HuH-7 (cell line): Measurements from ENCODE around the gene IGSF9B.

ENCODE experiments used
- DNase-seq: peaks from one replicate; pipeline ENCODE4 v3.0.0; 2011; ENCODE audit warnings: low spot score

The IGSF9B gene

DNA sequence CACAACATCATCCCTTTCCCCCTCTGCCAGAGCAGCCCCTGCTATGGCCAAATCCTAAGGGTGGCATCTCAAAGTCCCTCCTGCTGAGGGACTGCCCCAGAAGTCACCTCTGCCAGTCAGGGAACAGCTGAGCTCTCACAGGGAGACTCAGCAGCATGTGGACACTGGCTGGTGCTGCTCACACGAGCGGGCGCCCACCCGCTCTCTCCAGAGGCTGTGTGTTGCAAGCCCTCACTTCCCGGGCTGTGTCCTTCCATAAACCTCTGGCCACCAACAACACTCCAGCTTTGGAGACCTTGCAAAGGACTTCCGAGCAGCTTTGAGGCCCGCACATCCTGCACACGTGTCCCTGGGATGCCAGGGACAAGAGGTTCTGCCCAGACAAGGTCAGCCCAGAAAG lies 2.8 kb downstream of the IGSF9B start:
- no peak for DNase-seq

DNA sequence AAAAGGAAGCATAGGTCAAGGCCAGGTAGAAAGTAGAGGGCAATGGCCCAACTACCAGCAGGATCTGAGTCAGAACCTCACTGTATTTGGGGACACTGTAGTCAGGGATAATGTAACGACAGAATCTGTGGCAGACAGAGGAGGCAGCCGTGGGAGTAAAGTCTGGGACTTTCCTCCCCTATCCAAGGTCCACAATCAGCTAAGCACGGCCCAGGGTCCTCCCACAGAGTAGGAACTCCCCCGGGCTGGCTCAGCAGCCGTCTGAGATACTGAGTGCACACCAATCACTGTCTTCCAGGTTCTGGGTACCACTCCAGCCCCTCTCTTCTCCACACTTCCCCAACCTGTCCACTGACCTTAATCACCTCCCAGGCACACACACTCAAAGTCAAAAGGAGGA lies 3.2 kb downstream of the IGSF9B start:
- no peak for DNase-seq

DNA sequence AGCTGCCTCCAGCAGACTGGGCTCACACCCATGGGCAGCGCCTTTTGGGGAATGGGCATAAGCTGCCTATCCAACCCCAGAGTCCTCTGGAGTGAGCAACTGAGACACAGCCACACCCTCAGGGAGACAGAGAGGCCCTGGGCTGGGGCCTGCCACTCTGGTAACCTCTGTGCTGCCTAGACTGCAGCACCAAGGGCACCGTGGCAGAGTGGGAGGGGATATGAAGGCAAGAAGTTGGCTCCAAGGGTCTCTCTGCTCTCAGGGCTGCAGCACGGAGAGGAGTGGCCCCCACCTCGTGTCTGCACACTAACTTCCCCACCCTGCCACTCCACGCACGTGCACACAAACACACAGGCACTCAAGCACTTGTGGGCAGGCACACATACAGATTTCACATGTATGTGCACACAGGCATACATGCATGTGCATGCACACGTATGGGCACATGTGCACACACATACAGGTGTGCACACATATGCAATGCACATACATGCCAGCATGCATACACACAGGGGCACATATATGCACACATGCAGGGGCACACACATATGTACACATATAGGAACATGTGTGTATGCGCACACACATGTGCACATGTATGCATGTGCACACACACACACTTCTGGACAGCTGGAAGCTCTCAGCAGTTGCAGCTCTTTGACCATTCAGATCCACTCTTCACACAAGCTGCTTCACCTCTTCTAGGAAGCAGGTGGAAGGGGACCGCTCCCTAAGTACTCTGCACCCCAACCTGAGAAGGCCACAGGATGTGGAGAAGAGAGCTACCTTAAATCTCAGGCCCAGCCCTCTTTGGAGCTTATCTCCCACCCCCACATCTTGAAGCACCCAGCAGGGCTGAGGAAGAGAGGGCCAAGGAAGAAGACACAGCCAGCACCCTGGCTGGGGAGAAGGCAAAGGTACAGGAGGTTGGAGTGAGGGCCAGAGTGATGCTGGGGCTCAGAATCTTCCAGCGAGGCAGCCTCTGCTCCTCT lies 4.3 kb downstream of the IGSF9B start:
- DNase-seq: no peak

DNA sequence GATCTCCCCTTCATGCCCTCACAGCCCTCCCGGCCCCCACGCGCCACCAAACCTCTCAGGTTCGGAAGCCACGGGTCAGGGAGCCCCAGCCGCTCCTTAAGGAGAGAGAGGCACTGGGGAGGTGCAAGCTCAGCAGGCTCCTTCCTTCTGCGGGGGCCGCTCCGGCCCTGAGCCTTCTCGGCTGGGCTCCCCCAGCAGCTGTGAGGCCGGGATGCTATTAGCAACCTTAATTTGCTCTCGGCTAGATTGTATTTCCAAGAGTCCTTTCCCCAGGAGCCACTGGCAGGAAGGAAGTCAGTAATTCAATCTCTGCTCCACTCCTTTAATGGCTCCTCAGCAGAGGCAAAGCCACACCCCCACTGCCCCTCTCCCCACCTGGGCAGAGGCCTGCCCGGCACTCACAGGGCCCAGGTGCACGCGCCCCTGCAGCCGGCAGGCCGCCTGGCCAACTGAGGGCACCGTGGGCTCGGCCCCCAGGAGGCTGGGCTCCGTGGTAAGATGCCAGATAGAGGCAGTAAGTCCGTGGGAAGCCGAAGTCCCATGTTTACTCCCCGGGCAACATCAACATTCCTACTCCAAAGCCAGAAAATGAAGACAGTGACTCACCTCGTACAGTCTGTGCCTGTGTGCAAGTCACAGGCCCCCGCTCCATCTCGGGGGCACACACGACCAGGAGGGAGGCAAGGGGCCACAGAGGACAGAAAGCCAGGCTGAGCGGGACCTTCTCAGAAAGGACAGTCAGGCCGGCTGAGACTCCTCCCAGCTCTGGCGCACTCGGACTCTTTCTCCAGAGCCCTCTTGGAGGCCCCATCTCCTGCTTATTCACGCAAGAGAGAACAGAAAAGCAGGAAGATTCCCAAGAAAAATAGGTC lies 5.2 kb downstream of the IGSF9B start:
- DNase-seq: no peak

DNA sequence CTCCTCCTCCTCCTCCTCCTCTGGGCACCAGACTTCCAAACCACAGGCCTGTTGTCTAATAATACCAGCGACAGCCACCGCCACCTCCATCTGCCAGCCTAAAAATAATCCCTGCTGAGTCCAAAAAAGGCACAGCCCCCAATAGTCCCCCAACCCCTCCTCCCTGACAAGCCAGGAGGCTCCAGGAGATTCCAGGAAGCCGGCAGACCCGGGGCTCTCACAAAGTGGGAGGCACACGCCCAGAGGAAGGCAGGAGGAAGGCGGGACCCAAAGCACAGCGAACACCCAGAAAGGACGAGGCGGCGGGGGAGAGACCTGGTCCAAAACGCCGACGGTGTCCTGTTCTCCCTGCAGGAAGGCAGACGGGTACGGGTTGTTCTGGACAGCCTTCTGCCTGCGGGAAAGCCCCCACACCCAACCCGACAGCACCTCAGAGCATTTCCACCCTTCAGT lies 5.9 kb downstream of the IGSF9B start:
- no peak for DNase-seq

DNA sequence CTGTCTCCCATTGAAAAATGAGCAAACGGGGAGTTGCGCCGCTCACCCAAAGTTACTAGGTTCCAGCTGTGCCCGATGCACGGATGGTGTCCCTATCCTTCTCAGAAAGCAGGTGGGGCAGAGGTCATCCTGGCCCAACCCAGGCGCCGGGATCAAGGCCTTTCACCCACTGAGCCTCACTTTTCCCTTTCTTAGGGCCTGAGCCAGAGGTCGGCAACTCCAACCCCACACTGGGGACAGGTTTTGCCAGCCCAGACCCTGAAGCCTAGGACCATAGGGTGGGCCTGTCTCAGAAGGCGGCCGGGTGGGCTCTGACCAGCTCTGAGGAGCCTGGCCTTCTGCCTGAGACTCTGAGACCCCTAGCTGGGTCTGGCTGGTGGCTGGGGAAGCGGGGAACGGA lies 6.3 kb downstream of the IGSF9B start:
- no peak for DNase-seq

DNA sequence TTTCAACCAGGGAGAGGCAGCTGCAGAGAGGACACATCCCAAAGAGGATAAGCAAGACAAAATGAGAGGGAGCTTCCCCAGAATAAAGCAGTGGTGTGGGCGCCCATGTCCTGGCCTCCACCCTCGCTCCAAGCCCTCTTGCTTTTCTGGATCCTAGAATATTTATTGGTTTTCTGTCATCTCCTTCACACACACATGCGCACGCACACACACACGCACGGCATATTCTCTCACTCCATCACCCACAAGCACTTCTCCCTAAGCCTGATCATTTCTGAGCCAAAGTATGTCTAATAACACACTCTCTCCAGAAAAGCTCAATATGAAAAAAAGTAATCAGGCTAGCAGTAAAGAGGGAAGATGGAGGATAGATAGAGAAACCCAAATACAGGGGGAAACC lies 7.6 kb downstream of the IGSF9B start:
- no peak for DNase-seq

DNA sequence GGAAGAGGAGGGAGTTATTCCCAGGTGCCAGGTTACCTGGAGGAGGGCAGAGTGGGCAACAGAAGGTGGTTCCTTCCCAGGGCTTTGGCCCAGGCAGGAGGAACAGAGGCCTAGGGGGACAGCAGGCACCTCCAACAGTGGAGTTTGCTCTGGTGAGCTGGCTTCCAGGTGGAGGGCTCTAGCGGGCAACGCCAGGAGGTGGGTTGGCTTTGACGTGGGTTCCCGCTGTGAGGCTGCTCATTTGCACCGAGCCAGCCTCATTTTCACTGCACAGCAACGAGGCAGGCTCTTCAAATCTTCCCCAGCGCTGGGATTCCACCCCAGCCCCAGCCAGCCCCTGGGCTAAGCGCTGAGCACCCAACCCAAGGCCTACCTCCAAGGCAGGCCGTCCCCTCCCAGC lies 8.1 kb downstream of the IGSF9B start:
- no peak for DNase-seq

DNA sequence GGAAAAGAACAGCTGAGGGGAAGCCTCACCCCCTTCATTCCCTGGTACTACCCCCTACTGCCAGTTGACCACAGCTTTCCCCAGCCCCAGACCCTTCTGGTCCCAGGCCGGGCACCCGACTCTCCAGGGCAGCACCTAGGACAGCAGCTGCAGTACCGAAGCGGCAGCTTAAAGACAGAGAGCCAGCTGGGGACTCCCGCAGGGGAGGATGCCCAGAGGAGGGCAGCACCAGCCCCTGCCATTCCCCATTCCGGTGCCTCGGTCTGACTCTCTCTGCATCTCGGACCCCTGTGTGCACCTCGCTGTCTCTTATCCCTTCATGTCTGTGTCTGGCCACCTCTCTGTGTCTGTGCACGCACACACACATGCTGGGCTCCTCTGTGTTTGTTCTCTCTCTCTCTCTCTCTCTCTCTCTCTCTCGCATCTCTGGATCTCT lies 9.4 kb downstream of the IGSF9B start:
- peak; percentile 63 for DNase-seq

DNA sequence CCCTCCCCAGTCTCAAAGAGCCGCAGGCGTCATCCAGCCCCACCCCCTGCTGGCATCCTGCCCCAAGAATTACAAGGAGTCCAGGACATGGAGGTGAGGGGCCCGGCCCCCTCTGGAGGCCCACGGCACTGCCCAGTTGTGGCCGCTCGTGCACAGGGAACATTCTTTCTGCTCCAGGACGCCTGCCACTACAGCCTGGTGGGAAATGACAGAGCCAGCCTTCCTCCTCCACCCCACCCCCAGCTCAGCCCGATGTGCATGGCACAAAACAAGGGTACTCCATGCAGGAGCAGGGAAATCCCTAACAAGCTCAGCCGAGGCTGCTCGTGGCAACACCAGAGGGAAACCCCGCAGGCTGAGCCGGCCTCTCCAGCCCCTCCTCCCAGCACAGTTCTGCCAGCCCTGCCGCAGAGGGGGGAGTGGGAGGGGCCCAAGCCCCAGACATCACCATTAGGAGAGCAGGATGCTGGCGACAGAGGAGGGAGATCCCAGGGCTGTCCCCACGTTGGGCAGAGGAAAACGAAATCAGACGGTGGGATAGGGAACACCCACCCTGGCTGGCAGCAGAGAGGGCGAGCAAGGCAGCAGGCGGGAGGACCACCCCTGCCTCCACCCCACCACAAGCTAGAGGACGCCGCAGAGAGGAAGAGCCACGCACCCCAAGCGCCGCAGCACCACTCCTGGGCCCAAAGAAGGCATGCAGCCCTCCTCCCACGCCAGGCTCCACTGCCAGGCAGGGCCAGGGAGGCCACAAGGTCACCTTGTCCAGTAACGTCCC lies 10.0 kb downstream of the IGSF9B start:
- no peak for DNase-seq

DNA sequence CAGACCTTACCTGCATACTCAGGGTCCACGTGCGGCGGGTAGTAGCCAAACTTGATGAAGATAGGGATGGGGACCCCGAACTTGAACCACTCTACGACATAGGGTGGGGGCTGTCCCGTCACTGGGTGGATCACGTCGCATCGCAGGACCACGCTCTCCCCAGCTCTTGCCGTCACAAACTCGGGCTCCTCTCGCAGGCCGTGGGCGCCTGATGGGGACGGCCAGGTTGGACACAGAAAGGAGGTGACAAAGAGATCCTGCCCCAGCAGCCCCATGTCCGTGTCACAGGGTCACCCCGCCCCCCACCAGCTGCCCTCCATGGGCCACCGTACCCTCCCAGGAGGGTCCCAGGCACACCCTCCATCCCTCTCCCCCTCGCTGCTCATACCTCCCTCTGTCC lies 10.7 kb downstream of the IGSF9B start:
- no peak for DNase-seq

DNA sequence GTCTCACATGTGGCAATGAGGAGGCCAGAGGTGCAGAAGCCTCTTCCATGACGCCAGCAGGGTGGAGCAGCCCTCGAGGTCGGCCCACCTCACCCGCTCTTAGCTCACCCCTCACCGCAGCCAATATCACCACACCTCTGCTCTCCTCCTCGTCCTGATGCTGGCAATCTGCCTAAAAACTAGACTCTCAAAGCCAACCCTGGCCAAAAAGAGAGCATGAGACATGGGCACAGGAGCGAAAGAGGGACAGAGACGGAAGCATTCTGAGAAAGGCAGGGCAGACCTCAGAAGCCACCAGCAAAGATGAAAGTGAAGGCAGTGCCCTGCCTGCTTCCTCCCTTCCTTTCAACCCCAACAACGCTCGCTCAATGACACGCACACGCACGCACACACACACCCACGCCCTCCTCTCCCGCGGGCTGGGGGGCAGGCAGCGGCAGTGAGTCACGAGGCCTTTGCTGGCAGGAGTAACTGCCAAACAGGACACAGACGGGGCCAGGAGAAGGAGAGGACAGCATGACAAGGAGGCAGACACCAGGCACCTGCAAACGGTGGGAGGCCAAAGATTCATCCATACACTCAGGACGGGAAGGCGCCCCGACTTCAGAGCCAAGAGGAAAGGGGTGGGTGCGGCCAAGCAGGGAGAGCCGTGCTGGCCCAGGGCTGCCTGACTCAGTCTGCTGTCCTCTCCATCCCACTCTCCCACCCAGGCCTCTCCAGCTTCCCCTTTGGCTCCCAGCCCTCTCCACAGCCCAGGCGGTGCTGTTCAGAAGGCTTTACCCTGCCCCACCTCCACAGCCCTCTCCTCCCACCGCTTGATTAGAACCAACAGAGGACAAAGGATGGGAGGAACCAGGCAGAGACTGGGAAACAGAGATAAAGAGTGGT lies 11.4 kb downstream of the IGSF9B start:
- DNase-seq: no peak

DNA sequence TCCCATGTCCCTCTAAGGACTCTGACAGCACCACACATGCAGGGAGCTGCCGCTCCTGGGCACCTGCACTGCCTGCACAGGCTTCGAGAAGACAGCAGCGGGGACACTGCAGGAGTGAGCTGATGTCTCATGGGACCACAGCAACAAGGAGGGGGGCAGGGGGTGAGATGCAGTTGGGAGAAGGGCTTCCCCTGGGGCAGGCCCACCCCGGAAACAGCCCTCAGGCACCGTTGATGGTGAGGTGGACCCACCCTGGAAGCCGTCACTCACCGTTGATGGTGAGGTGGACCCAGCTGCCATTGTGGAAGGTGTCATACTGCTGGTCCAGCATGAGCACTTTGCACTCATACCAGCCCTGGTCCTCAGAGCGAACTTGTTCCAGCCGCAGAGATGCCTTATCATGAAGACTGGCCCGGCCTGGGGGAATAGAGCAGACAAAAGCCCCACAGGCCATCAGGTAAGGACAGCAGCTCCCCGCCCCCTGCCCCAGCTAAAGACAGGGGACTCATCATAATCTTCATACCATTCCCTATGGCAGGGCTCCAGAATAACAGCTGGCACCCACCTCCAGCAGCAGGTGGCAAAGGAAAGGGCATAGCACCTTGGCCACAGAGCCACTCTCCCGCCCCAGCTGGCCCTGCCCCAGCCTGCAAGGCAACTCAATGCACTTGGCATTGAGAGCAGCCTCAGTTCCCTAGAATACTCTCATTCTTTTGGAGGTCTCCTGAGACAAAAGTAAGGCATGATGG lies 12.6 kb downstream of the IGSF9B start:
- no peak for DNase-seq

DNA sequence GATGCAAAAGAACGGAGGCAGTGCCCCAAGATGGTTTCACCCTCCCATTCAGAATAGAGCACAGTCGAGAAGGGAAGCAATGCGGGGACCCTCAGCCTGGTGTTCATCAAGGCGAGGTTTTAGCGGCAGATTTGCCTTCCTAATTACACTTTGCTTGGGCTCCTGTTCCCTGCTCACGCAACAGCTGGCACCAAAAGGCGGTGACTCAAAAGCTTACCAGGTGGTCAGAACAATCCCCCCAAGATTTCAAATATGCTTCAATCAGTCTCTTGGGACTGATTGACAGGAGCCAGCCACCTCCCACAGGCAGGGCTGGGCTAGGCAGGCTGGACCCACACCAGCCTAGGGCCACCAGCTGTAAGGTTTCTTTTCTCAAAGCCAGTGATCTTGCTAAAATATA lies 14.2 kb downstream of the IGSF9B start:
- DNase-seq: no peak

DNA sequence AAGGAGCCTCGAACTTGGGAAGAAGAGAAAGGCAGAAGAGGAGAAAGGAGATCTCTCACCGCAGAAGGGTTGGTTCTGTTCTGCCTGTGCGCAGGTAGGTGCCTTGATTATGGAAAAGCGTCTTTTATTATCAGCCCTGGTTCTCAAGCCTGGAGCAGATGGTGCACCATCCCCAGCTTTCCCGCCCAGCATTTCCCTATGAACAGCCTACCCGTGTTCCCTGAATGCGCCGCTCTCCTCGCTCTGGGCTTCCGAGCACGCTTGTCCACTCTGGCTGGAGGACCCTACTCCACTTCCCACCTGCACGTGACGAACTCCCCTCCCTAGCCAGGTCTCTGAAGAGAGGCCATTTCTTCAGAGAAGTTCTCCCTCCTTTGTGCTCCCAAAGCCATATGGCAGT lies 15.2 kb downstream of the IGSF9B start:
- DNase-seq: no peak

DNA sequence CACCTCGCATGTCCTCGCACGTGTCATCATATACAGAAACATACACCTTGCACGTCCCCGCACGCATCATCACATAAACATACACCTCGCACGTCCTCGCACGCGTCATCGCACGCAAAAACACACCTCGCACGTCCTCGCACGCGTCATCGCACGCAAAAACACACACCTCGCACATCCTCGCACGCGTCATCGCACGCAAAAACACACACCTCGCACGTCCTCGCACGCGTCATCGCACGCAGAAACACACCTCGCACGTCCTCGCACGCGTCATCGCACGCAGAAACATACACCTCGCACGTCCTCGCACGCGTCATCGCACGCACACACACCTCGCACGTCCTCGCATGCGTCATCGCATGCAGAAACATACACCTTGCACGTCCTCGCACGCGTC lies 16.7 kb downstream of the IGSF9B start:
- no peak for DNase-seq

DNA sequence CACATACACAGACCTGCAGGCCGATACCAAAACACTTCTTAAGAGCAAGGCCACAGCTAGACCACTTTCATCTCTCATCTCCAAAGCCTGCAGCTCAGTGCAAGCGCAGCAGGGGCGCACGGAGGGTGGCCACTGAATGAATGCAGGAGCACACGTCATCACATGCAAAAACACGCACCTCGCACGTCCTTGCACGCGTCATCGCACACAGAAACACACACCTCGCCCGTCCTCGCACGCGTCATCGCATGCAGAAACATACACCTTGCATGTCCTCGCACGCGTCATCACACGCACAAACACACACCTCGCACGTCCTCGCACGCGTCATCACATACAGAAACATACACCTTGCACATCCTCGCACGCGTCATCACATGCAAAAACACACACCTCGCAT lies 17.2 kb downstream of the IGSF9B start:
- no peak for DNase-seq

DNA sequence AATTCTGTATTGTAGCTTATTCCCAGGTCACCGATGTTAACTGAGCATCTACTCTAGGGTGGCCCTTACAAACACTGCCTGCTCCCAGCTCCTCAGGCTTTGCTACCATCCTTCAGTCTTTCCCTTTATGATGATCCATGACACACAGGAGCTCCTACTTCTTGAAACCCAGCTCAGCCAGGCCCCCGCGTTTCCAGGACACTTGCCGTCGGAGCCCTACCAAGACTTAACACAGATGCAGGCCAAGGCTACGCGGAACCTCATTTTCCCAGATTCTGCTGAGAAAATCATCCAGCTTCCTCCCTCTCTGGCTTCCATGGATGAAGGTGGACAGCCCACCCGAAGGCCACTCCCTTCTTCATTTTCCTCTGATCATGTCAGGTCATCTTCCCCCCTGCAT lies 18.6 kb downstream of the IGSF9B start:
- no peak for DNase-seq

DNA sequence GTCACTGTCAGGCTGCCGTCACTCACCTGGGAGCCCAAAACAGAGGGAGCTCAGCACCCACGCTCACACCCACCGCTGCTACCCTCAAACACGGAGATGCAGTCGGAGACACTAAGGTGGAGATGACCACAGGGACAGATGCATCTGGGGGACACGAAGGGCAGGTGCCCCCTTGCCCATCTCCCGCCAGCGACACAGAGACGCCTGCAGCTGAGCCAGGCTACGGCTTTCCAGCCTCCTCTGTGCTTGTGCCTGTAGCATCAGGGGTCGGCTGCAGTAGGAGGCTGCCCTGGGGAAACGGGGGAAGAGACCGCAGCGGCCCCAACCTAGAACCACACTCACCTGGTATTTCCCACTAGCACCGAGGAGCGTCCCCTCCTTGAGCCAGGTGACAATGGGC lies 19.3 kb downstream of the IGSF9B start:
- DNase-seq: no peak

DNA sequence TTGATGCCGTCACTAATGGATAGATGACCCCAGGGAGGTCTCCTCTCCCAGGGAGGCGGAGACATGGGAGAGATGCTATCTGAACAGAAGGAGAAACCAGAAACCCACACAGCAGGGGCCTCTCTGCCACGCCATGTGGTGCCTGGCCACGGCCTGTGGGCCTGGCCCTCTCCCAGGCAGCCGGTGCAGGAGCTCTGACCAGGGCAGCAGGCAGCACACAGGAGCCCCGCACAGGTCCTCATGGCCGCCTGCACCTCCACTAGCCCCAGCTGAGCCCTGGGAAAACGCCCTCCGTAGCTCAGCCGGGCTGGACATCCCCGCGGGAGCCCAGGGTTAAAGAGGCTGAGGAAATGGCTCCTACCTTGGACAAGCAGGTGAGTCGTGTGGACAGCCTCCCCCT lies 19.8 kb downstream of the IGSF9B start:
- DNase-seq: no peak
